ENCODE measurements around the gene SPON2.

Gene SPON2

DNA sequence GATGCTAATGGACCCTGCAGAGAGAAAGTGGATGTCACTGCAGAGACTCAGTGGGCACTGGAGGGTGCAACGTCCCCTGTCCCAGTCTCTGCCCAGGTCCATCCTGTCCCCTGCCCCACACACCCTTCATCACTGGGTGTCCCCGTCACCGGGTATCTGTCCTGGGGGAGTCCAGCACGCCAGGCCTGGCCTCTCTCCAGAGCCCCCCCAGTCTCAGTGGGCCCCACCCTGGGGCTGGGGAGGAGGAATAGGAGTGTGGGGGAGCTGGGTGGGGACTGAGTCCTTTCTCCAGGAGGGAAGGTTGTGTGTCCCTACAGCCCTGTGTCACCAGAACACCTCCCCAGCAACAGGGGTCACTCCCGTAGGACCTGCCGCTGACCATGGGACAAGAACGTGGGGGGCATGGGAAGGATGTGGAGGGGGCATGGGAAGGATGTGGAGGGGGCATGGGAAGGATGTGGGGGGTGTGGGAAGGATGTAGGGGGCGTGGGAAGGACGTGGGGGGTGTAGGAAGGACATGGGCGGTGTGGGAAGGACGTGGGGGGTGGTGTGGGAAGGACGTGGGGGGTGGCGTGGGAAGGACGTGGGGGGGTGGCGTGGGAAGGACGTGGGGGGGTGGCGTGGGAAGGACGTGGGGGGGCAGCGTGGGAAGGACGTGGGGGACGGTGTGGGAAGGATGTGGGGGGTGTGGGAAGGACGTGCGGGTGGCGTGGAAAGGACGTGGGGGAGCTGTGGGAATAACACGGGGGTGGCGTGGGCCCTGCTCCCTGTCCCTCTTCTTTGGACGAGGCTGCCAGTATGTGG is 21.0 kb upstream of the SPON2 start:
- no peak for DNase-seq

- DNase-seq = no peak
Measured at GRCh38 chr4:1192493-1193205, 20.3 kb upstream of the SPON2 start.

DNA sequence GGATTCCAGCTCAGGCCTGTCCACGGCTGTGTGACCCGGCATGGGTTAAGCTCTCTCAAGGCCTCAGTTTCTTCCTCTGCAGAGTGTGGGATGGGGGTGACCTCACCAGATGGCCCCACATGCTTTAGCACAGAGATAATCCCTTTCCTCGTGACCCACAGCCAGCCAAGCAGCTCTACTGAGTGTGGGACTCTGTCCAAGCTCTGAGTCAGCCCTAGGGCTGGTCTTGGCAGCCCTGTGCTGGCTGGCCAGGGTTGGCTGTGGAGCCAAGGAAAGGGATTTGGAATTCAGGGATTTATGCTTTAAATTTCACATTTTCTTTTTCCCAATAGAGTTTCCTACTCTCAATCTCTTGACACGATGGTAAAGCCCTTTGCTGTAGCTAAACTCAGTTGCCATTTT is 19.7 kb upstream of the SPON2 start:
- no peak for DNase-seq

- DNase-seq = no peak
Measured at GRCh38 chr4:1191621-1192020, 19.2 kb upstream of the SPON2 start.

DNA sequence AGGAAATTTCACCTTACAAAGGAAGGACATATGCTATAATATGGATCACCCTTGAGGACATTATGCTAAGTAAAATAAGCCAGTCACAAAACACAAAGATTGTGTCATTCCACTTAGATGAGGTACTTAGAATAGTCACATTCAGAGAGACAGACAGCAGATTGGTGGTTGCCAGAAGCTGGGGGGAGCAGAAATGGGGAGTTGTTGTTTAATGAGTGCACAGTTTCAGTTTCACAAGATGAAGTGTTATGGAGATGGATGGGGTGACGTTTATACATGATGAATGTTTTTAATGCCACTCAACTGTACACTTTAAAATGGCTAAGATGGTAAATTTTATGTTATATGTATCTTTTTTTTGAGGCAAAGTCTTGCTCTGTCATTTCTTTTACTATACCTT is 14.8 kb upstream of the SPON2 start:
- no peak for DNase-seq

DNA sequence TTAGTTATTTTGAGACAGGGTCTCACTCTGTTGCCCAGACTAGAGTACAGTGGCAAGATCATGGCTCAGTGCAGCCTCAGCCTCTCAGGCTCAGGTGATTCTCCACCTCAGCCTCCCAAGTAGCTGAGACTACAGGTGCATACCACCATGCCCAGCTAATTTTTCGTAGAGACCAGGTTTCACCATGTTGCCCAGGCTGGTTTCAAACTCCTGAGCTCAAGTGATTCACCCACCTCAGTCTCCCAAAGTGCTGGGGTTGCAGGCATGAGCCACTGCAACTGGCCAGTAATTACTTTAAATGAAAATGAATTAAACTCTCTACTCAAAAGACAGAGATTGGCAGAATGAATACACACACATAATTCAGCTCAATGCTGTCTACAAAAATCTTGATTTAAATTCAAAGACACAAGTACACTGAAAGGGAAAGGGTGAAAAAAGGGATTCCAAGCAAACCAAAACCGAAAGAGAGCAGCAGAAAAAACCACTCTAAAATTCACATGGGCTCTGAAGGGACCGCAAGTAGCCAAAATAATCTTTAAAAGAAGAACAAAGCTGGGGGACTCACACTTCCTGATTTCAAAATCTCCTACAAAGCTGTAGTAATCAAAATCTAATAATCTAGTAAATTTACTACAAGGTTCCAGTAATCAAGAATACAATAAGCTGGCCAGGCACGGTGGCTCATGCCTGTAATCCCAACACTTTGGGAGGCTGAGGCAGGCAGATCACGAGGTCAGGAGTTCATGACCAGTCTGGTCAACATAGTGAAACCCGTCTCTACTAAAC is 11.8 kb upstream of the SPON2 start:
- DNase-seq = no peak

DNA sequence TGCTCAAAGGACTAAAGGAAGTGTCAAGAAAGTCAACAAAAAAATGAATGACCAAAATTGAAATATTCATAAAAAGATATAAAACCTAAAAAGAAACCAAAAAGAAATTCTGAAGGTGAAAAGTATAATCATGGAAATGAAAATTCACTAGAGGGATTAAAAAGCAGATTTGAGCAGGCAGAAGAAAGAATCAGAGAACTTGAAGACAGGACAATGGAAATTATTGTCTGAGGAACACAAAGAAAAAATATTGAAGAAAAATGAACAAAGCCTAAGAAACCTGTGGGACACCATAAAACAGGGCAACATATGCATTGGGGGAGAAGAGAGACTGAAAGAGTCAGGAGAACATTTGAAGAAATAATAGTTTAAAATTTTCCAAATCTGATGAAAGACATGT is 9.9 kb upstream of the SPON2 start:
- no peak for DNase-seq

DNA sequence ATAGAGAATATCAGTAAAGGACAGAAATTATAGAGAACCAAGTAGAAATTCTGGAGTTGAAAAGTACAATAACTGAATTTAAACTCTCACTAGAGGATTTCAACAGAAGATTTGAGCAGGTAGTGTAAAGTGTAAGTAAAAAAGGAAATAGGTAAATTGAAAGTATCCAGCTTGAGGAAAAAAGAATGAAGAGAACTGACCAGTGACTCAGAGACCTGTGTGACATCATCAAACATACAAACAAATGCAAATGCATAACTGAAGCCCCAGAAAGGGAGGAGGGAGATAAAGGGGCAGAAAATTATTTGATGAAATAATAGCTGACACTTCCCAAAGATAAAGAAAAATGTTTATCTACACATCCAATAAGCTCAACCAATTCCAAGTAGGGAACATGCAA is 8.3 kb upstream of the SPON2 start:
- DNase-seq = no peak

- DNase-seq = no peak
Measured at GRCh38 chr4:1179976-1180375, 7.6 kb upstream of the SPON2 start.

DNA sequence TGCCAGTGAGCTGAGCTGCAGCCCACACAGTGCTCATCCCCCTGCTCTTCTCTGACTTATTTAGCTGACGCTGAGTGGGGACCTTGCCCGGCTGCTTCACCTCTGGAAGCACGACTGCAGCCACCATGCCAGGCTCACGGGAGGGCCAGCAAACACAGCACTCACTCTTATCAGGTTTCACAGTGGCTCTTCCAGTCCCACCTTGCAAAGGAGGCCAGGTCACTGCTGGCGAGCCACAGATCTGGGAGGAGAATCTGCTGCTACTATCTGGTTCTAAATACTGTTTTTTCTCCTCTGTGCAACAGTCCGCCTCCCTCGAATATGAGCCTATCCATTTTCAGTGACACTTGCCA is 6.7 kb upstream of the SPON2 start:
- no peak for DNase-seq

DNA sequence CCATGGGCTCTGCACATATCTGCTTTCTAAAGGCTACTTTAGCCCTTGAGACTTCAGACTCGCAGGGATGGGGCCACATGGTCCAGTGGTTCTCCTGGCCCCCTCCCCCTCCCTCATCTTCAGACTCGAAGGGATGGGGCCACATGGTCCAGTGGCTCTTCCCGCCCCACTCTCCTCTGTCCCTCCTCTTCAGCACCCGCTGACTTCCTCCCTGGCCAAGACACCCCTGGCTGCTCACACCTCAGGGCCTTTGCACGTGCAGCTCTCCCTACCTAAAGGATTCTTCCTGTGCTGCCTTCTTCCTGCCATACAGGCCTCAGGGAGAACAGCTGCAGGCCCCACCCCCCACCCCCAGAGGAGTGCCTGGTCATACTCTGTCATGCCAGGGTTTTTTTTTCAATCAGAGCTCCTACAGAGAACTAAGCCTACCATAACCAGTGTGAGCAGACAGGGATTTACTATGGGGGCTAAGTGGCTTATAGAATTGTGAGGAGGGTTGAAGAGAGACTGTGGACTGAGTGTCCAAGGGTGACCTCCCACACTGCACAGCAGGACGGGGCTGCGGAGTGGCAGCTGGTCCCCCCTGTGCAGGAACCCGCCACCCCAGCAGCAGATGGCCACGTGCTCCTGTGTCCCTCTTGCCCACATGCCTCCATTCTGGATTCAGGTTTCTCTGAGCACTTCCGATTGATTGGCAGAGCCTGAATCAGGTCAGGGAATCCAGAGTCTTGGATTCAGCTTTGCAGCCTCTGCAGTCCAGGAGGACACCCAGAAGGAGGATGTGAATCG is 6.1 kb upstream of the SPON2 start:
- DNase-seq = no peak

GRCh38 chr4:1177274-1178141 is 5.1 kb upstream of the SPON2 start:
- no peak for DNase-seq

GRCh38 chr4:1176398-1177273 is 4.3 kb upstream of the SPON2 start:
- DNase-seq = no peak

GRCh38 chr4:1175635-1176229 is 3.3 kb upstream of the SPON2 start:
- DNase-seq = no peak

DNA sequence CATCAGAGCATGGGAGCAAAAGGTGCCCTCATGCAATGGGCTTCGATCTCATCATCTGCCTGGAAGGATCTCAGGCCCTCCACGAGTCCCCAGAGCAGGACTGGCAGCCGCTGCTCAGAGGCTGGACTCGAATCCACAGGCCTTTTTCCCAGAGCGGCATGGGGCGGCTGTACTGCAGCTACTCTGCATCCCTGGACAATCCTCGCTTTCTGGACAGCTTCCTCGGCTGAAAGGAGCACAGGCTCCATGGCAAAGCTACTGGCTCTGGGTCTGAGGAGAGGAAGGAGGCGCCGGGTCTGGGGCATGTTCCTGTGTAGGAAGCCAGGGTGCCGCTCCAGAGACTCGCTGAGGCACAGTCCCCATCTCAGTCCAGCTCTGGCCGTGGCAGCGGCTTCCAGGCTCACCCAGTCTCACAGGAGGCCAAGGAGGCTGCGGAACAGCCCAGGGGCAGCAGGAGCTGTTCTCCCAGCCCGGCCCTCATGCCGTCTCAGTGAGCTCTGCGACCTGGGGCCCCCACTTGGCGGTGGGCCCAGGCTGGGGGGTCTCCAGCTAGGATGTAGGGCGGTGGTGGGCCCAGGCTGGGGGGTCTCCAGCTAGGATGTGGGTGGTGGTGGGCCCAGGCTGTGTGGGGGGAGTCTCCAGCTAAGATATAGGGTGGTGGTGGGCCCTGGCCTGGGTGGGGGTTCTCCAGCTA is 2.7 kb upstream of the SPON2 start:
- DNase-seq = no peak

DNA sequence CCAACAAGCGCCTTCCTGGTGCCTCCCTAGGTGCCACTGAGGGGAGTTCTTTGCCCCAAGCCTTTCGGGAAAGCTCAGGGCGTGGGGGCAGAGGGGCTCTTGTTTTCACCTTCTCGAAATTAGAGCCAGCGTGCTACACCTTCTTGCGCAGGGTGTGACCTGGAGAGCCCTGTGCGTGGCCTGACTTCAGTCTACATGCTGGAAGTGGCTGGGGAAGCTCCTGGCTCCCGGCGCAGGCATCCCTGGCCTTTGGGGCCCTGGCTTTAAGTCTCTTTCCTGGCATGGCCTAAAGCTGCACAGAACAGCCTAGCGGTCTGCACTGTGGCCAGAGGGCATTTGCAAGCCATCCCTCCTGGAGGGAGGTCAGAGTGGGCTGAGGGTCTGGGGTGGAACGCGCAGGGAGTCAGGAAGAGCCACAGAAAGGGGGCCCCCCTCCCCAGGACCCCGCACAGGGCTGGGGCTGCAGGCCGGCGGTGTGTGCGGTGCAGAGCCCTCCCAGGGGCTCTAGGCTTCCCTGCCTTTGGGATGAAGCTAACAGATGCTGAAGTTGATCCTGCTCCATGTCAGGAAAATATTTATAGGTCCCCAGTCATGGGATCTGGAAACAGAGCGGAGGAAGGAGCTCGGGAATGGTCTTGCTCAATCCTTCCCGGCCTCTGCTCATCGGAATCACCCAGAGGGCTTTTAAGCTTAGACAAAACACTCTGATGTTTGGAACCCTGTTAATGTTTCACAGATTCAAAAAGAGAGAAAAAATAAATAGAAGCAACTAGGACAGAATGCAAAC is 781 bp upstream of the SPON2 start:
- DNase-seq = no peak

GRCh38 chr4:1171311-1172227 is 814 bp downstream of the SPON2 start:
- peak; percentile 47 for DNase-seq

- DNase-seq = no peak
Measured at GRCh38 chr4:1170976-1171310, 1.4 kb downstream of the SPON2 start.
